Right lobe of liver (tissue), 4 donors: ENCODE results near the gene GRID2IP.

Experiments used
- POLR2A ChIP-seq: fragments of 450-650 bp; IDR thresholded peaks from one replicate; pipeline ENCODE4 v1.6.1; 2017; ENCODE audit warnings: antibody characterized with exemption, mild to moderate bottlenecking
- TF ChIP-seq, protein P1 (sequence below), 4 donors: fragments of 200-600 bp in 3 of 4; fragments of 450-650 bp in 1 of 4; IDR thresholded peaks; one replicate each; pipeline versions ENCODE4 v1.5.1 to v1.8.0; 2016 to 2022; ENCODE audit warnings: antibody characterized with exemption in 4 of 4, mild to moderate bottlenecking in 2 of 4
- donor health status: DM: no; HTN: no; CAD: no.
- donor health status: DM: no; HTN: no; CAD: no.
- donor health status: DM: no; HTN: yes; CAD: no.

DNA sequence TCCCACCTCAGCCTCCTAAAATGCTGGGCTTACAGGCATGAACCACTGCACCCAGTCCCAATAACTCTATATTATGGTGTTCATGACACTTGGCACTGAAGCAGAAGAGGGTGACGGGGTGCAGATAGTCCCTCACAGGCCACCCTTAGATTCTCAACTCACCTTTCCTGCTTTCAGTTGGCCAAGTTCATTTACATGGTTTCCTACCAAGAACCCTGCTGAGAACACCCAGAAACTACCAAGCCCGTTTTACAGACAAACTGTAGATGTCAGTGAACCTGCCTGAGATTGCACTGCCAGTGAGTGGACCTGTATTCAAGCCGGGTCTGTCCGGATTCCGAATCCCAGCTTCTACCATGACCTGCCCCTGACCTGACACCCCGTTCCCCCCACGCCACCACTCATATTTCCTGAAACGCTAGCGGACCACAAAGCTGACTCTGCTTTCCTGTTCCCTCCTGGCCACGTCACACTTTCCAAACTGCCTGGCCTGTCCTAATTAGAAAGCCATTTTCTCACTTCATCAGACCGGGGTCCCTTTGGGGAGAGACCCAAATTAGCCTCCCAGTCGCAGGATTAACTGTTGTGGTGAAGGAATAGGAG lies 17.3 kb downstream of the GRID2IP start:
- TF ChIP-seq, protein P1, sequence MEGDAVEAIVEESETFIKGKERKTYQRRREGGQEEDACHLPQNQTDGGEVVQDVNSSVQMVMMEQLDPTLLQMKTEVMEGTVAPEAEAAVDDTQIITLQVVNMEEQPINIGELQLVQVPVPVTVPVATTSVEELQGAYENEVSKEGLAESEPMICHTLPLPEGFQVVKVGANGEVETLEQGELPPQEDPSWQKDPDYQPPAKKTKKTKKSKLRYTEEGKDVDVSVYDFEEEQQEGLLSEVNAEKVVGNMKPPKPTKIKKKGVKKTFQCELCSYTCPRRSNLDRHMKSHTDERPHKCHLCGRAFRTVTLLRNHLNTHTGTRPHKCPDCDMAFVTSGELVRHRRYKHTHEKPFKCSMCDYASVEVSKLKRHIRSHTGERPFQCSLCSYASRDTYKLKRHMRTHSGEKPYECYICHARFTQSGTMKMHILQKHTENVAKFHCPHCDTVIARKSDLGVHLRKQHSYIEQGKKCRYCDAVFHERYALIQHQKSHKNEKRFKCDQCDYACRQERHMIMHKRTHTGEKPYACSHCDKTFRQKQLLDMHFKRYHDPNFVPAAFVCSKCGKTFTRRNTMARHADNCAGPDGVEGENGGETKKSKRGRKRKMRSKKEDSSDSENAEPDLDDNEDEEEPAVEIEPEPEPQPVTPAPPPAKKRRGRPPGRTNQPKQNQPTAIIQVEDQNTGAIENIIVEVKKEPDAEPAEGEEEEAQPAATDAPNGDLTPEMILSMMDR (IDR thresholded peaks at IDR 0.05): no peak
- TF ChIP-seq POLR2A: no peak
